Fibroblast of lung (primary cell): ENCODE data around the gene BAD. TPM values are rescaled to one million over a fixed set of nuclear protein-coding genes. Genes with fewer than 3 reads are reported as not detected.

Source experiments
- DNase-seq, 2 donors: peaks; one replicate each; pipeline versions ENCODE4 v3.0.0 to v3.0.0-alpha.2; 2010; ENCODE audit warnings: low read depth in 2 of 2
- H2AFZ ChIP-seq: 2 replicates; pipeline ENCODE4 v1.5.1; 2012; ENCODE audit warnings: low read length, control low read depth, inconsistent platforms
- H3K27ac ChIP-seq: 2 replicates; pipeline ENCODE4 v1.5.1; 2011; ENCODE audit warnings: low read length, control low read depth; ENCODE audit not compliant: insufficient read depth
- H3K27me3 ChIP-seq: 2 replicates; pipeline ENCODE4 v1.5.1; 2011; ENCODE audit warnings: mild to moderate bottlenecking, low read length; ENCODE audit not compliant: control insufficient read depth, insufficient read depth
- H3K36me3 ChIP-seq: 2 replicates; pipeline ENCODE4 v1.5.1; 2011; ENCODE audit warnings: low read length; ENCODE audit not compliant: control insufficient read depth, insufficient read depth
- H3K4me1 ChIP-seq: 2 replicates; pipeline ENCODE4 v1.5.1; 2011; ENCODE audit warnings: low read length; ENCODE audit not compliant: control insufficient read depth, insufficient read depth; ENCODE audit errors: extremely low read depth
- H3K4me2 ChIP-seq: 2 replicates; pipeline ENCODE4 v1.5.1; 2011; ENCODE audit warnings: low read length, control low read depth; ENCODE audit not compliant: insufficient read depth; ENCODE audit errors: extremely low read depth
- H3K4me3 ChIP-seq, 4 experiments: fragments of 200-600 bp in 1 of 4; sonication (generic) in 1 of 4; replicated peaks in 1 of 4; 2 replicates each; pipeline ENCODE4 v1.5.1; 2011 to 2016; ENCODE audit warnings: low read length in 4 of 4, low read depth in 3 of 4, mild to moderate bottlenecking in 3 of 4, control low read depth in 2 of 4, inconsistent platforms in 1 of 4, mixed read lengths in 1 of 4; ENCODE audit not compliant: insufficient read depth in 1 of 4; ENCODE audit errors: control extremely low read depth in 1 of 4
- H3K79me2 ChIP-seq: 2 replicates; pipeline ENCODE4 v1.5.1; 2012; ENCODE audit warnings: mild to moderate bottlenecking, low read length, inconsistent platforms; ENCODE audit not compliant: control insufficient read depth, insufficient read depth
- H3K9ac ChIP-seq: 2 replicates; pipeline ENCODE4 v1.5.1; 2011; ENCODE audit warnings: mild to moderate bottlenecking, low read length, control low read depth; ENCODE audit not compliant: insufficient read depth
- H3K9me3 ChIP-seq: 2 replicates; pipeline ENCODE4 v1.5.1; 2012; ENCODE audit warnings: low read depth, low read length; ENCODE audit not compliant: control insufficient read depth, insufficient read depth
- H4K20me1 ChIP-seq: 2 replicates; pipeline ENCODE4 v1.5.1; 2011; ENCODE audit warnings: low read length; ENCODE audit not compliant: control insufficient read depth, insufficient read depth; ENCODE audit errors: extremely low read depth
- CTCF ChIP-seq, 2 donors: IDR thresholded peaks in 1 of 2; conservative IDR thresholded peaks in 1 of 2; 1 replicate in 1 of 2; 2 replicates in 1 of 2; pipeline ENCODE4 v1.5.1; 2011 to 2012; ENCODE audit warnings: low read length in 2 of 2, control low read depth in 1 of 2, inconsistent platforms in 1 of 2, low read depth in 1 of 2, mild to moderate bottlenecking in 1 of 2
- EZH2 ChIP-seq: IDR thresholded peaks from 2 replicates; pipeline ENCODE4 v1.5.1; 2012; ENCODE audit warnings: low read length, control low read depth, mild to moderate bottlenecking; ENCODE audit errors: missing control alignments
- polyA plus RNA-seq, 2 donors: library from polyadenylated mRNA; depleted of rRNA in 1 of 2; stranded (reverse) in 1 of 2; unstranded in 1 of 2; fragments of >200 nt; gene quantifications; 2 replicates each; pipeline ENCODE4 v1.2.1, GENCODE V29; 2011 to 2012; ENCODE audit warnings: missing spikeins in 1 of 2
- total RNA-seq: library from RNA; depleted of rRNA; stranded (reverse); fragments of >200 nt; gene quantifications from 2 replicates; pipeline ENCODE4 v1.2.1, GENCODE V29; 2014

Gene BAD
- total and polyA plus RNA-seq, 2 donors (not counting 1 experiment from before 2014, with no cell fraction given), result 31.6 to 79.9 TPM

GRCh38 chr11:64286801-64287159, 2.3 kb upstream of the BAD start:
- Histone ChIP-seq H2AFZ (no peak overlapping the region), H3K9me3 (no peaks in the 10 kb centered on the region), H3K4me1 (peaks cover 7% of the 10 kb centered on the region), H3K9ac (no peak overlapping the region), H4K20me1 (no peaks in the 10 kb centered on the region), H3K4me2 (no peak overlapping the region), H3K27me3 (peaks cover 9% of the 10 kb centered on the region), H3K79me2 (peaks cover 4% of the 10 kb centered on the region), H3K27ac (no peak overlapping the region), H3K36me3 (peaks cover 3% of the 10 kb centered on the region), H3K4me3 (no peak overlapping the region)
- TF ChIP-seq CTCF (conservative IDR thresholded peaks at IDR 0.05 in 1 of 2, IDR thresholded peaks at IDR 0.05 in 1 of 2; ENCODE audit: low read depth in 1 of 2, low read length in 2 of 2), result no peak
- TF ChIP-seq EZH2, result no peak
- DNase-seq, result no peak

- Histone ChIP-seq H2AFZ (peak overlapping the region; percentile 34), H3K36me3 (peaks cover 3% of the 10 kb centered on the region), H3K9me3 (no peaks in the 10 kb centered on the region), H4K20me1 (no peaks in the 10 kb centered on the region), H3K27me3 (peaks cover 7% of the 10 kb centered on the region), H3K9ac (peak overlapping the region; percentile 85), H3K4me1 (peaks cover 7% of the 10 kb centered on the region), H3K27ac (peak overlapping the region; percentile 85), H3K4me2 (peak overlapping the region; percentile 86), H3K4me3 (peak overlapping the region; percentile 49 to 85 (median 68)), H3K79me2 (peaks cover 4% of the 10 kb centered on the region)
- no peak for DNase-seq
- TF ChIP-seq EZH2, result no peak
- no peak for TF ChIP-seq CTCF (conservative IDR thresholded peaks at IDR 0.05 in 1 of 2, IDR thresholded peaks at IDR 0.05 in 1 of 2; ENCODE audit: low read depth in 1 of 2, low read length in 2 of 2)
Observed at GRCh38 chr11:64285885-64286800, 1.7 kb upstream of the BAD start.

- peak; percentile 61 to 63 for DNase-seq
- Histone ChIP-seq H3K36me3 (peaks cover 3% of the 10 kb centered on the region), H3K4me3 (peak within 1 kb of the TSS; percentile 66 to 85 (median 76)), H2AFZ (peak within 1 kb of the TSS; percentile 77), H3K27me3 (no peaks in the 10 kb centered on the region), H3K9ac (peak within 1 kb of the TSS; percentile 85), H3K9me3 (no peaks in the 10 kb centered on the region), H3K79me2 (peaks cover 4% of the 10 kb centered on the region), H4K20me1 (no peaks in the 10 kb centered on the region), H3K27ac (peak within 1 kb of the TSS; percentile 85), H3K4me2 (peak within 1 kb of the TSS; percentile 98), H3K4me1 (peaks cover 7% of the 10 kb centered on the region)
- TF ChIP-seq CTCF (conservative IDR thresholded peaks at IDR 0.05 in 1 of 2, IDR thresholded peaks at IDR 0.05 in 1 of 2; ENCODE audit: low read depth in 1 of 2, low read length in 2 of 2) (no peak), EZH2 (no peak)
Observed at GRCh38 chr11:64284962-64285884, 758 bp upstream of the BAD start, which contains the start of gene GPR137. Gene GPR137, plus strand, starts transcription at chr11:64285848. Its CDS starts 677 bp downstream, at chr11:64286525.
